Mesendoderm (in vitro differentiated cells): ENCODE data around the gene MRC1.

Experiments
- DNase-seq: peaks from one replicate; pipeline ENCODE4 v3.0.0; 2013
- H2AK5ac ChIP-seq: 2 replicates; pipeline ENCODE4 v1.6.1; 2013; ENCODE audit warnings: low read length, inconsistent platforms
- H2BK120ac ChIP-seq: 2 replicates; pipeline ENCODE4 v1.6.1; 2013; ENCODE audit warnings: low read depth, mild to moderate bottlenecking, low read length, moderate library complexity, mixed read lengths
- H2BK15ac ChIP-seq: replicated peaks from 2 replicates; pipeline ENCODE4 v1.6.1; 2013; ENCODE audit warnings: low read depth, mild to moderate bottlenecking, moderate library complexity
- H2BK5ac ChIP-seq: 2 replicates; pipeline ENCODE4 v1.6.1; 2013; ENCODE audit warnings: low read length, inconsistent platforms
- H3K18ac ChIP-seq: 2 replicates; pipeline ENCODE4 v1.6.1; 2013; ENCODE audit warnings: mild to moderate bottlenecking, low read length, mixed read lengths
- H3K23ac ChIP-seq: one replicate; pipeline ENCODE4 v1.6.1; 2013; ENCODE audit warnings: low read length
- H3K27ac ChIP-seq: 2 replicates; pipeline ENCODE4 v1.5.1; 2013; ENCODE audit warnings: low read depth, mild to moderate bottlenecking, inconsistent platforms, low read length, moderate library complexity
- H3K27me3 ChIP-seq: 2 replicates; pipeline ENCODE4 v1.6.1; 2013; ENCODE audit warnings: low read length, control low read depth, mild to moderate bottlenecking, inconsistent platforms; ENCODE audit not compliant: insufficient read depth, poor library complexity
- H3K36me3 ChIP-seq: 2 replicates; pipeline ENCODE4 v1.6.1; 2013; ENCODE audit warnings: low read length, inconsistent platforms; ENCODE audit not compliant: control insufficient read depth, insufficient read depth
- H3K4ac ChIP-seq: one replicate; pipeline ENCODE4 v1.6.1; 2013; ENCODE audit warnings: low read depth, mild to moderate bottlenecking, low read length, moderate library complexity
- H3K4me1 ChIP-seq: 2 replicates; pipeline ENCODE4 v1.6.1; 2013; ENCODE audit warnings: low read depth, low read length, inconsistent platforms; ENCODE audit not compliant: control insufficient read depth
- H3K4me2 ChIP-seq: 2 replicates; pipeline ENCODE4 v1.6.1; 2013; ENCODE audit warnings: low read length
- H3K4me3 ChIP-seq: 2 replicates; pipeline ENCODE4 v1.5.1; 2013; ENCODE audit warnings: mild to moderate bottlenecking, low read length
- H3K56ac ChIP-seq: one replicate; pipeline ENCODE4 v1.6.1; 2013; ENCODE audit warnings: low read length
- H3K79me1 ChIP-seq: 2 replicates; pipeline ENCODE4 v1.6.1; 2013; ENCODE audit warnings: low read length, inconsistent platforms
- H3K79me2 ChIP-seq: 2 replicates; pipeline ENCODE4 v1.6.1; 2013; ENCODE audit warnings: mild to moderate bottlenecking, low read length; ENCODE audit not compliant: control insufficient read depth, insufficient read depth
- H3K9ac ChIP-seq: 2 replicates; pipeline ENCODE4 v1.6.1; 2013; ENCODE audit warnings: low read length, inconsistent platforms
- H4K5ac ChIP-seq: one replicate; pipeline ENCODE4 v1.6.1; 2013; ENCODE audit warnings: low read length
- H4K8ac ChIP-seq: one replicate; pipeline ENCODE4 v1.6.1; 2013; ENCODE audit warnings: low read depth, mild to moderate bottlenecking, control low read depth, low read length, moderate library complexity
- WGBS: extraction: QIAGEN DNeasy Blood & Tissue Kit; methylation state at CpG from one replicate; pipeline ENCODE4 v1.1.7; 2013; ENCODE audit warnings: low lambda C conversion rate, missing lambda C conversion rate; ENCODE audit not compliant: insufficient coverage; ENCODE audit errors: extremely low coverage; 5-methylcytosine and 5-hydroxymethylcytosine counted together

MRC1 gene

DNA sequence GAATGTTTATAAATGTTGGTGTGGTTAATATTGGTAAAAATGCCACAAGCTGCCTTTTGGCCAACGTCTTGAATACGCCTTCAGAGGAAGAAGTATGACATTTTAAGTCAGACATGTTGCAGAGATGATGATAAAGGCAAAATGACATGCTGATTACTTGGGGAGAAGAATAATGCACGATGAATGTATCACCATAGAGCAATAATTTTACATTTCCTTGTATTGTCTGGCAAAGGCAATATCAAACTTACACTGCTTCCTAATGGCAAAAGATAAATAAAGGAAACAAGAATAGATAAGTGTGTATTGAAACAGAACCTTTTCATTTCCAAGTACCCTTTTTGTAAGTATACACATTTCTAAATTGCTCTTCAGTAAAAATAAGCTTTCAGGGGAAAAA is 8.6 kb downstream of the MRC1 start:
- no peak for DNase-seq
- no peaks in the 10 kb centered on the region for H3K4me1 ChIP-seq
- H3K27ac ChIP-seq: no peak overlapping the region
- H2BK120ac ChIP-seq: no peak overlapping the region
- no peak overlapping the region for H2BK15ac ChIP-seq
- no peak overlapping the region for H3K4me2 ChIP-seq
- H3K18ac ChIP-seq: no peak overlapping the region
- H2BK5ac ChIP-seq: no peak overlapping the region
- WGBS: no CpG with 5 or more reads among the region's 3 CpGs
- H3K79me1 ChIP-seq: no peaks in the 10 kb centered on the region
- no peak overlapping the region for H3K9ac ChIP-seq
- H3K4me3 ChIP-seq: no peak overlapping the region
- no peak overlapping the region for H3K23ac ChIP-seq
- H3K79me2 ChIP-seq: no peaks in the 10 kb centered on the region
- H3K36me3 ChIP-seq: no peaks in the 10 kb centered on the region
- no peaks in the 10 kb centered on the region for H3K27me3 ChIP-seq
- H2AK5ac ChIP-seq: no peak overlapping the region
- no peak overlapping the region for H3K56ac ChIP-seq
- H4K5ac ChIP-seq: no peak overlapping the region
- H4K8ac ChIP-seq: no peak overlapping the region
- H3K4ac ChIP-seq: no peak overlapping the region

DNA sequence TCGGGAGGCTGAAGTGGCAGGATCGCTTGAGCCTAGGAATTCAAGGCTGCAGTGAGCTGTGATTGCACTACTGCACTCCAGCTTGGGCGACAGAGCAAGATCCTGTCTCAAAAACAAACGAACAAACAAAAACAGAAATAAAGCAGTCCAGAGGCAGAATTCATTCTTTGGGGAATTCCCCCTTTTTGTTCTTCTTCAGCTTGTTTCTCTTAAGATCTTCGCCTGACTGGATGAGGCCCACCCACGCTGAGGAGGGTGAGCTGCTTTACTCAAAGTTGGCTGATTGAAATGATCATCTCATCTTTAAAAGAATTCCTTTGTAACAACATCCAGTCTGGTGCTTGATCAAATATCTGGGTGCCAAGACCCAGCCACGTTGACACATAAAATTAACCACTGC is 10.7 kb downstream of the MRC1 start:
- H4K8ac ChIP-seq: no peak overlapping the region

DNA sequence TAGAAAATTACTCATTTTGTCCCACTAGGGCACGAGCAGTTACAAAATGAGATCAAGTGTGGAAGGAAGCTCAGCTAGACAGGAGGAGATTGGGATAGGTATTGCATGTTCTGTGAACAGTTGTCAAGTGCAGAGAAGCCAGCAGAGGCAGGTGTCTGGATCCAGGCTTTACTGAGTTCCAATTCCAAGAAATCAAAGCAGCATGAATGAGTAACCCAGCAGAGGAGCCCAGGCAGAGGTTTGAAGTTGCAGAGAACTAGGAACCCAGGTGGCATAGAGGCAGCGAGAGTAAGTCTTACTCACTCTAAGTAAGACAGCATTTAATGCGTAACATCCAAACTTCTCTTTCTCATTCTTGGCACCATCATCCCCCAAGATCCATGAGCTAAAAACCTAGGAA is 11.8 kb downstream of the MRC1 start:
- Histone ChIP-seq H3K9ac (no peak overlapping the region), H3K79me1 (no peaks in the 10 kb centered on the region), H3K4me3 (no peak overlapping the region), H2BK15ac (no peak overlapping the region), H3K36me3 (no peaks in the 10 kb centered on the region), H4K5ac (no peak overlapping the region), H3K56ac (no peak overlapping the region), H3K4me1 (no peaks in the 10 kb centered on the region), H3K23ac (no peak overlapping the region), H3K4me2 (no peak overlapping the region), H3K27ac (no peak overlapping the region), H2BK5ac (no peak overlapping the region), H2AK5ac (no peak overlapping the region), H3K27me3 (no peaks in the 10 kb centered on the region), H3K18ac (no peak overlapping the region), H2BK120ac (no peak overlapping the region), H3K4ac (no peak overlapping the region), H4K8ac (no peak overlapping the region), H3K79me2 (no peaks in the 10 kb centered on the region)
- no CpG with 5 or more reads among the region's 3 CpGs for WGBS
- no peak for DNase-seq

More for the DNA sequence above, 10.7 kb downstream of the MRC1 start:
- no peaks in the 10 kb centered on the region for H3K36me3 ChIP-seq
- no peak overlapping the region for H2AK5ac ChIP-seq
- H4K5ac ChIP-seq: no peak overlapping the region
- H3K4me1 ChIP-seq: no peaks in the 10 kb centered on the region
- H3K9ac ChIP-seq: no peak overlapping the region
- H3K27ac ChIP-seq: no peak overlapping the region
- no peak overlapping the region for H3K56ac ChIP-seq
- H2BK15ac ChIP-seq: no peak overlapping the region
- DNase-seq: no peak
- no peaks in the 10 kb centered on the region for H3K79me2 ChIP-seq
- no peak overlapping the region for H3K4ac ChIP-seq
- no peak overlapping the region for H3K23ac ChIP-seq
- H3K4me3 ChIP-seq: no peak overlapping the region
- H3K4me2 ChIP-seq: no peak overlapping the region
- no peak overlapping the region for H3K18ac ChIP-seq
- no peaks in the 10 kb centered on the region for H3K79me1 ChIP-seq
- WGBS: no CpG with 5 or more reads among the region's 7 CpGs
- H2BK5ac ChIP-seq: no peak overlapping the region
- H3K27me3 ChIP-seq: no peaks in the 10 kb centered on the region
- H2BK120ac ChIP-seq: no peak overlapping the region

DNA sequence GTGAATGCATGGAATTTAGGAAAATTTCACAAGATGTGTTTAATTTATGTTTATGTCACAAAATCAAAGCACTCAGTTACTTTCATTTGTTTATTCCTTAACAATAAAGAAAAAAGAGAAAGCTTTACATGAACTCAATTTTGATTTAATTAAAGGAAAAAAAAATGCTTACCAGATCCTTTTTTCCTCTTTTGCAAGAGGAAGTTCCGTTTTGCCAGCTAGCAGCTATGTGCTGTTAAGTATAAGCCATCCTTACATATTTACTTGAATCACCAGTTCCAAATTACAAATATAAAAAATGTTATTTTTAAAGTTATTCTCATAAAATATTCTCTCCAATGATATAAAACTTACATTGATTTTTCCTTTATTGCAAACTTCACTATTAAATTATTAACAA is 12.7 kb downstream of the MRC1 start:
- H3K79me1 ChIP-seq: no peaks in the 10 kb centered on the region
- H3K9ac ChIP-seq: no peak overlapping the region
- H3K4ac ChIP-seq: no peak overlapping the region
- H3K23ac ChIP-seq: no peak overlapping the region
- H3K27me3 ChIP-seq: no peaks in the 10 kb centered on the region
- no peaks in the 10 kb centered on the region for H3K4me1 ChIP-seq
- no peaks in the 10 kb centered on the region for H3K79me2 ChIP-seq
- H3K4me3 ChIP-seq: no peak overlapping the region
- no peak overlapping the region for H4K8ac ChIP-seq
- DNase-seq: no peak
- H3K18ac ChIP-seq: no peak overlapping the region
- no peak overlapping the region for H2BK5ac ChIP-seq
- H4K5ac ChIP-seq: no peak overlapping the region
- no peak overlapping the region for H3K56ac ChIP-seq
- H2AK5ac ChIP-seq: no peak overlapping the region
- no CpG with 5 or more reads among the region's 1 CpG for WGBS
- H3K27ac ChIP-seq: no peak overlapping the region
- no peak overlapping the region for H2BK15ac ChIP-seq
- no peak overlapping the region for H2BK120ac ChIP-seq
- no peak overlapping the region for H3K4me2 ChIP-seq
- H3K36me3 ChIP-seq: no peaks in the 10 kb centered on the region

DNA sequence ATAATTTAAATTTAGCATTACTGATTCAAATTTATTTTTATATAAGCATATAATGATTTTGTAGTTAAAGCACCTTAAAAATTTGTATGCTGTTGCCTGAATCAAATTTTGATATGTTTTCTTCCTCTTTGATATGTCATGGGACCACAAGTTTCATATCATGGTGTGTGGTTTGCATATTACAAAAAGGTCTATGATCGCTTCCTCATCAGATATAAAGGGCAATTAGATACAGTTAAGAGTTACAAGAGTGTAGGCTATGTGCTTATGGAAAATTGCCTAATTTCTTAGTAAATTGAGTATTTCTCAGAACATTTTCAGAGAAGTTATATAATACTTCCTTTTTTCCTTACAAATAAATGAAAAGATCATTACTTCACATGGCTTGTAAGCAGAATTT is 22.2 kb downstream of the MRC1 start:
- no peak for DNase-seq
- Histone ChIP-seq H3K23ac (no peak overlapping the region), H3K56ac (no peak overlapping the region), H3K18ac (no peak overlapping the region), H4K8ac (no peak overlapping the region), H3K4ac (no peak overlapping the region), H3K4me2 (no peak overlapping the region), H3K27me3 (no peaks in the 10 kb centered on the region), H2AK5ac (no peak overlapping the region), H3K79me2 (no peaks in the 10 kb centered on the region), H2BK5ac (no peak overlapping the region), H4K5ac (no peak overlapping the region), H3K4me1 (peaks cover 3% of the 10 kb centered on the region), H3K4me3 (no peak overlapping the region), H3K27ac (no peak overlapping the region), H3K79me1 (no peaks in the 10 kb centered on the region), H2BK15ac (no peak overlapping the region), H3K36me3 (no peaks in the 10 kb centered on the region), H2BK120ac (no peak overlapping the region), H3K9ac (no peak overlapping the region)
- WGBS: no CpG with 5 or more reads among the region's 1 CpG

DNA sequence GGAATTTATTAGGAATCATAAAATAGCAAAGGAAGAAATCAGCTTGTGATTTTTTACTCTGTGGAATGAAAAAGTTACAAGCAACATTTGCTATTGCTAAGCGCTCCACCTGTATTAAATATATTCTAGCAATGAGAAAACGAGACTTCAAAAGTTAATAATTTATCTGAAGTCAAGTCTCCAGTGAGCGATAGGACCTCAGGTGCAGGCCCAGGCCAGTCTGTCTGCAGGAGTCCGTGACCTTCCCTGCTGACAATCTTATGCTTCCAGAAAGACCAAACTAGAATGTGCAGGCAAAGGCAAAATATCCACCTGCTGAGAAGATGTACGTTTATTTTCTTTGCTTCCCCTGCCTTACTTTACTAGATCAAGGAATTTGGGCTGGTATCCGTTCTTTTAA is 22.7 kb downstream of the MRC1 start:
- no CpG with 5 or more reads among the region's 6 CpGs for WGBS
- Histone ChIP-seq H3K79me1 (no peaks in the 10 kb centered on the region), H3K79me2 (no peaks in the 10 kb centered on the region), H2BK5ac (no peak overlapping the region), H2BK15ac (no peak overlapping the region), H3K4ac (no peak overlapping the region), H3K4me1 (peaks cover 3% of the 10 kb centered on the region), H4K5ac (no peak overlapping the region), H3K27me3 (no peaks in the 10 kb centered on the region), H3K18ac (no peak overlapping the region), H3K36me3 (no peaks in the 10 kb centered on the region), H2BK120ac (no peak overlapping the region), H3K9ac (no peak overlapping the region), H3K27ac (no peak overlapping the region), H2AK5ac (no peak overlapping the region), H3K4me3 (no peak overlapping the region), H3K56ac (no peak overlapping the region), H4K8ac (no peak overlapping the region), H3K4me2 (no peak overlapping the region), H3K23ac (no peak overlapping the region)
- no peak for DNase-seq
